Neural cell (in vitro differentiated cells): ENCODE results near the gene CRK. TPM values are rescaled to one million over a fixed set of nuclear protein-coding genes. Genes with fewer than 3 reads are reported as not detected.

Experiments used
- H2AFZ ChIP-seq: fragments of 200-600, 300-800 bp; sonication (generic), shearing (Covaris generic); 2 replicates; pipeline ENCODE4 v1.6.0; 2014; ENCODE audit warnings: low read depth, mild to moderate bottlenecking, antibody characterized with exemption, low read length, moderate library complexity
- H3F3A ChIP-seq: fragments of 200-600 bp; shearing (Covaris generic); 2 replicates; pipeline ENCODE4 v1.6.1; 2016; ENCODE audit warnings: mild to moderate bottlenecking, moderate library complexity, mixed read lengths, antibody characterized with exemption, low read length; ENCODE audit not compliant: insufficient read depth, poor library complexity, severe bottlenecking
- H3K27ac ChIP-seq: fragments of 200-600, 300-800 bp; sonication (generic), shearing (Covaris generic); 2 replicates; pipeline ENCODE4 v1.5.1; 2014; ENCODE audit warnings: mild to moderate bottlenecking, low read length, moderate library complexity
- H3K27me3 ChIP-seq: fragments of 300-800, 200-600 bp; sonication (generic), shearing (Covaris generic); 2 replicates; pipeline ENCODE4 v1.6.0; 2014; ENCODE audit warnings: mild to moderate bottlenecking, low read depth, low read length, moderate library complexity; ENCODE audit not compliant: insufficient read depth
- H3K36me3 ChIP-seq: fragments of 300-800, 200-600 bp; sonication (generic), shearing (Covaris generic); 2 replicates; pipeline ENCODE4 v1.5.1; 2014; ENCODE audit warnings: mild to moderate bottlenecking, antibody characterized with exemption, low read length, moderate library complexity; ENCODE audit not compliant: insufficient read depth
- H3K4me2 ChIP-seq: fragments of 300-800, 200-600 bp; sonication (generic), shearing (Covaris generic); 2 replicates; pipeline ENCODE4 v1.6.0; 2014; ENCODE audit warnings: mild to moderate bottlenecking, low read length
- H3K4me3 ChIP-seq: fragments of 300-800, 200-600 bp; sonication (generic), shearing (Covaris generic); 2 replicates; pipeline ENCODE4 v1.5.1; 2014; ENCODE audit warnings: mild to moderate bottlenecking, low read length, moderate library complexity
- H3K79me2 ChIP-seq: fragments of 200-600 bp; shearing (Covaris generic); replicated peaks from 2 replicates; pipeline ENCODE4 v1.6.0; 2014; ENCODE audit warnings: mild to moderate bottlenecking, low read length, moderate library complexity; ENCODE audit not compliant: insufficient read depth
- H3K9ac ChIP-seq: fragments of 300-800, 200-600 bp; sonication (generic), shearing (Covaris generic); 2 replicates; pipeline ENCODE4 v1.6.1; 2016; ENCODE audit warnings: mild to moderate bottlenecking, low read length, mixed read lengths
- H3K9me2 ChIP-seq: fragments of 200-600 bp; shearing (Covaris generic); 2 replicates; pipeline ENCODE4 v1.6.1; 2016; ENCODE audit warnings: mild to moderate bottlenecking, low read length, mixed read lengths; ENCODE audit not compliant: insufficient read depth
- H3K9me3 ChIP-seq: fragments of 200-600, 300-800 bp; sonication (generic), shearing (Covaris generic); 2 replicates; pipeline ENCODE4 v1.6.1; 2016; ENCODE audit warnings: mild to moderate bottlenecking, mixed run types, low read length, moderate library complexity, mixed read lengths
- H4K20me1 ChIP-seq: fragments of 200-600 bp; shearing (Covaris generic); 2 replicates; pipeline ENCODE4 v1.6.1; 2016; ENCODE audit warnings: mild to moderate bottlenecking, mixed run types; ENCODE audit not compliant: insufficient read depth
- CTCF ChIP-seq: fragments of 450-650 bp; IDR thresholded peaks from 2 replicates; pipeline ENCODE4 v1.5.1; 2014; ENCODE audit warnings: antibody characterized with exemption, mild to moderate bottlenecking, moderate library complexity; ENCODE audit not compliant: poor library complexity, severe bottlenecking
- EP300 ChIP-seq: fragments of 450-650 bp; conservative IDR thresholded peaks from 2 replicates; pipeline ENCODE4 v1.6.1; 2014; ENCODE audit warnings: antibody characterized with exemption, mild to moderate bottlenecking, moderate library complexity; ENCODE audit not compliant: poor library complexity, severe bottlenecking
- EZH2 ChIP-seq: fragments of 200-600, 300-800 bp; shearing (Covaris generic), sonication (generic); IDR thresholded peaks from 2 replicates; pipeline ENCODE4 v1.6.1; 2014; ENCODE audit warnings: antibody characterized with exemption, low read length, borderline replicate concordance, mild to moderate bottlenecking; ENCODE audit not compliant: insufficient read depth, poor library complexity, severe bottlenecking
- MXI1 ChIP-seq: fragments of 450-650 bp; conservative IDR thresholded peaks from 2 replicates; pipeline ENCODE4 v1.6.1; 2014; ENCODE audit warnings: antibody characterized with exemption, mild to moderate bottlenecking; ENCODE audit not compliant: poor library complexity, severe bottlenecking
- POLR2AphosphoS5 ChIP-seq: IDR thresholded peaks from 2 replicates; pipeline ENCODE4 v1.6.1; 2012
- RAD21 ChIP-seq: fragments of 450-650 bp; conservative IDR thresholded peaks from 2 replicates; pipeline ENCODE4 v1.6.1; 2014; ENCODE audit warnings: antibody characterized with exemption, mild to moderate bottlenecking, moderate library complexity
- REST ChIP-seq: IDR thresholded peaks from 2 replicates; pipeline ENCODE4 v1.6.1; 2012; ENCODE audit warnings: borderline replicate concordance
- SMC3 ChIP-seq: fragments of 450-650 bp; conservative IDR thresholded peaks from 2 replicates; pipeline ENCODE4 v1.6.1; 2014; ENCODE audit warnings: antibody characterized with exemption, mild to moderate bottlenecking, moderate library complexity; ENCODE audit not compliant: poor library complexity
- TAF1 ChIP-seq: IDR thresholded peaks from 2 replicates; pipeline ENCODE4 v1.6.1; 2012; ENCODE audit warnings: low read depth
- polyA plus RNA-seq: library from polyadenylated mRNA; depleted of rRNA; stranded (reverse); fragments of >200 nt; gene quantifications from 2 replicates; pipeline ENCODE4 v1.2.3, GENCODE V29; 2014

The CRK gene
- polyA plus RNA-seq, 1 donor from 2014 or later = 111 TPM

- Histone ChIP-seq H4K20me1 (no peaks in the 10 kb centered on the region), H3K79me2 (no peaks in the 10 kb centered on the region), H2AFZ (peak overlapping the region; percentile 33), H3K27me3 (peaks cover 11% of the 10 kb centered on the region), H3K36me3 (no peaks in the 10 kb centered on the region), H3K9me3 (no peaks in the 10 kb centered on the region), H3K9ac (peak overlapping the region; percentile 62), H3K4me3 (peak overlapping the region; percentile 75), H3K27ac (no peak overlapping the region), H3K9me2 (no peaks in the 10 kb centered on the region), H3K4me2 (peak overlapping the region; percentile 35), H3F3A (no peaks in the 10 kb centered on the region)
- TF ChIP-seq CTCF (no peak), MXI1 (no peak), TAF1 (no peak), EP300 (no peak), REST (no peak), POLR2AphosphoS5 (no peak), SMC3 (no peak), RAD21 (no peak), EZH2 (no peak)
Observed at GRCh38 chr17:1490643-1491442, 34.8 kb upstream of the CRK start.

GRCh38 chr17:1488826-1489270 is 32.8 kb upstream of the CRK start:
- Histone ChIP-seq H3K9ac (no peak overlapping the region), H3K27me3 (peaks cover 16% of the 10 kb centered on the region), H3F3A (no peaks in the 10 kb centered on the region), H3K79me2 (no peaks in the 10 kb centered on the region), H3K36me3 (no peaks in the 10 kb centered on the region), H2AFZ (no peak overlapping the region), H3K9me3 (no peaks in the 10 kb centered on the region), H3K4me3 (peak overlapping the region; percentile 64), H3K9me2 (no peaks in the 10 kb centered on the region), H4K20me1 (no peaks in the 10 kb centered on the region), H3K4me2 (no peak overlapping the region), H3K27ac (no peak overlapping the region)
- TF ChIP-seq POLR2AphosphoS5 (no peak), CTCF (no peak), RAD21 (no peak), REST (no peak), TAF1 (no peak), MXI1 (no peak), EZH2 (no peak), SMC3 (no peak), EP300 (no peak)
